SK-N-MC (cell line): Measurements from ENCODE around the gene TTLL11.
"Not testable (repeated sequence)": the region's sequence is repeated elsewhere in the genome, so short reads cannot be mapped to it uniquely, and the experiment has no call there.

ENCODE experiments used
- DNase-seq: peaks from one replicate; pipeline ENCODE4 v3.0.0-alpha.2; 2011; ENCODE audit warnings: low read depth, low spot score
- H3K27ac ChIP-seq: fragments of 200-600 bp; sonication (generic); 2 replicates; pipeline ENCODE4 v1.5.1; 2016; ENCODE audit warnings: mixed run types
- H3K36me3 ChIP-seq: fragments of 200-600 bp; sonication (generic); 2 replicates; pipeline ENCODE4 v1.6.1; 2017; ENCODE audit warnings: antibody characterized with exemption, low read length, mixed read lengths; ENCODE audit not compliant: insufficient read depth
- H3K4me3 ChIP-seq: fragments of 200-600 bp; sonication (generic); 2 replicates; pipeline ENCODE4 v1.5.1; 2016
- H3K9ac ChIP-seq: fragments of 200-600 bp; sonication (generic); 2 replicates; pipeline ENCODE4 v1.8.0; 2017; ENCODE audit warnings: mixed run types, mixed read lengths; ENCODE audit not compliant: insufficient read length
- H3K9me3 ChIP-seq: fragments of 200-600 bp; sonication (generic); 2 replicates; pipeline ENCODE4 v1.6.1; 2017; ENCODE audit warnings: low read depth, mild to moderate bottlenecking, antibody characterized with exemption, low read length, moderate library complexity, mixed read lengths
- EZH2 ChIP-seq: fragments of 200-600 bp; sonication (generic); IDR thresholded peaks from one replicate; pipeline ENCODE4 v1.6.1; 2017; ENCODE audit warnings: antibody characterized with exemption
- FOXP2 ChIP-seq: optimal IDR thresholded peaks from 2 replicates; pipeline ENCODE3; 2011; ENCODE audit warnings: mild to moderate bottlenecking, moderate library complexity; ENCODE audit not compliant: insufficient read depth; ENCODE audit errors: extremely low read length, control extremely low read depth
- POLR2AphosphoS5 ChIP-seq: IDR thresholded peaks from 2 replicates; pipeline ENCODE4 v1.6.1; 2012; ENCODE audit warnings: mild to moderate bottlenecking, low read depth, low read length, borderline replicate concordance

Gene TTLL11

DNA sequence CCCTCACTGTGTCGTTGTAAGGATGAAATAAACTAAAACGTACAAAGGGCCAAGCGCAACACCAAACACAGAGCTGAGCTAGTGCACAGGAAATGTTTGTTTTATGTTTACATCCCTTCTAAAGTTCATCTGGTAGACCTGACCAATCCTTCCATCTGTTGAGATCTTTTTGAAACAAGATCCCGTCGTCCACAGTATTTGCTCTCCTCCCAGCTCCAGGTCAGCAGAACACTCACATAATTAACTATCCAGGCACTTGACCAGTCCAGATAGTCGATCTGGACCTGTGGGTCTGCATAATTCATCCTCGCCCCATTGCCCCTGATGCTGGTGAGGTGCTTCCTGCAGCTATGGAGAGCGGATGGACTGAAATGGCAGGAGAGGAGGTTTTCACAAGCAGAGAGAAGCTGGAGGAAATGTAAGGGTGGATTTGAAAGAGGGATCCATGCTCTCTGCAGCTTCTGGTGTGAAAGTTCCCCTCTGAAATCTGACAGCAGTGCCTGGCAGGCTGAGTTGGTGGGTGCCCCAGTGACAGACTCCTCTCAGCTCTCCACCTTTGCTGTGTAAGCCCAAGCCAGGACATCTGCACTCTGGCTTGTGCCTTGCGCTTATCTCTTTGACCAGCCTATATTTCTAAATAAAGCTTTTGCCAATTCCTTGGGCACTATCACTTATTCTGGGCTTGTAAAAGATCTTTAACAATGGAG is 102.4 kb downstream of the TTLL11 start:
- no peak overlapping the region for H3K4me3 ChIP-seq
- TF ChIP-seq FOXP2, result no peak
- TF ChIP-seq EZH2, result no peak
- no peak for TF ChIP-seq POLR2AphosphoS5
- DNase-seq, result no peak
- H3K27ac ChIP-seq, result no peak overlapping the region
- H3K36me3 ChIP-seq, result no peaks in the 10 kb centered on the region
- no peak overlapping the region for H3K9ac ChIP-seq
- no peaks in the 10 kb centered on the region for H3K9me3 ChIP-seq

- Histone ChIP-seq H3K4me3 (no peak overlapping the region), H3K9ac (no peak overlapping the region), H3K27ac (no peak overlapping the region), H3K9me3 (no peaks in the 10 kb centered on the region), H3K36me3 (no peaks in the 10 kb centered on the region)
- no peak for TF ChIP-seq EZH2
- no peak for TF ChIP-seq POLR2AphosphoS5
- no peak for TF ChIP-seq FOXP2
- no peak for DNase-seq
Observed at GRCh38 chr9:121989010-121989409, 104.1 kb downstream of the TTLL11 start.

GRCh38 chr9:121987314-121987713 is 105.8 kb downstream of the TTLL11 start:
- Histone ChIP-seq H3K9ac (no peak overlapping the region), H3K9me3 (no peaks in the 10 kb centered on the region), H3K27ac (no peak overlapping the region), H3K36me3 (no peaks in the 10 kb centered on the region), H3K4me3 (no peak overlapping the region)
- DNase-seq, result no peak
- TF ChIP-seq EZH2, result no peak
- no peak for TF ChIP-seq FOXP2
- no peak for TF ChIP-seq POLR2AphosphoS5

GRCh38 chr9:121985792-121986494 is 107.2 kb downstream of the TTLL11 start:
- Histone ChIP-seq H3K36me3 (no peaks in the 10 kb centered on the region), H3K9me3 (no peaks in the 10 kb centered on the region), H3K9ac (no peak overlapping the region), H3K27ac (no peak overlapping the region), H3K4me3 (no peak overlapping the region)
- DNase-seq, result no peak
- no peak for TF ChIP-seq POLR2AphosphoS5
- no peak for TF ChIP-seq FOXP2
- no peak for TF ChIP-seq EZH2

- Histone ChIP-seq H3K4me3 (no peak overlapping the region), H3K27ac (no peak overlapping the region), H3K9ac (no peak overlapping the region), H3K36me3 (no peaks in the 10 kb centered on the region), H3K9me3 (no peaks in the 10 kb centered on the region)
- DNase-seq, result no peak
- TF ChIP-seq POLR2AphosphoS5 (no peak), EZH2 (no peak), FOXP2 (no peak)
Observed at GRCh38 chr9:121984726-121985402, 108.2 kb downstream of the TTLL11 start.

GRCh38 chr9:121983736-121984135 is 109.4 kb downstream of the TTLL11 start:
- no peak overlapping the region for H3K4me3 ChIP-seq
- H3K9me3 ChIP-seq, result no peaks in the 10 kb centered on the region
- H3K36me3 ChIP-seq, result no peaks in the 10 kb centered on the region
- TF ChIP-seq POLR2AphosphoS5 (no peak), FOXP2 (no peak), EZH2 (no peak)
- no peak for DNase-seq
- no peak overlapping the region for H3K27ac ChIP-seq
- H3K9ac ChIP-seq, result no peak overlapping the region

GRCh38 chr9:121981118-121981883 is 111.8 kb downstream of the TTLL11 start:
- no peaks in the 10 kb centered on the region for H3K36me3 ChIP-seq
- H3K9ac ChIP-seq, result no peak overlapping the region
- no peak for DNase-seq
- no peak overlapping the region for H3K27ac ChIP-seq
- H3K9me3 ChIP-seq, result no peaks in the 10 kb centered on the region
- no peak for TF ChIP-seq FOXP2
- no peak for TF ChIP-seq POLR2AphosphoS5
- H3K4me3 ChIP-seq, result no peak overlapping the region

DNA sequence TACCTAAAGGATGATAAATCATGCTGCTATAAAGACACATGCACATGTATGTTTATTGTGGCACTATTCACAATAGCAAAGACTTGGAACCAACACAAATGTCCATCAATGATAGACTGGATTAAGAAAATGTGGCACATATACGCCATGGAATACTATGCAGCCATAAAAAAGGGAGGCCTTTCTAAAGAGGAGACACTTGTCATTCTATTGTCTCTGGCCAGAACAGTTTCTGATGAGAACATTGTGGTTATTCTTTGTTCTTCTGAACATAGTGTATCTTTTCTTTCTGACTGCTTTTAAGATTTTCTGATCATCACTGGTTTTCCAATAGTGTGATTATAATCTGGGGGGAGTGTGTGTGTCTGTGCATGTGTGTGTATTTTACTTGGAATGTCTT is 112.4 kb downstream of the TTLL11 start:
- H3K4me3 ChIP-seq, H3K9ac ChIP-seq: not testable (repeated sequence)

More for the DNA sequence above, 112.4 kb downstream of the TTLL11 start:
- DNase-seq, H3K9me3 ChIP-seq, H3K36me3 ChIP-seq, H3K27ac ChIP-seq: not testable (repeated sequence)
